OCI-LY7 (cell line): Measurements from ENCODE around the gene KLF13. TPM values are rescaled to one million over a fixed set of nuclear protein-coding genes. Genes with fewer than 3 reads are reported as not detected.

ENCODE experiments used
- BruUV-seq: library from RNA; stranded (reverse); fragments of 400-500 nt; replicated peaks from 2 replicates; lab custom pipeline; 2021; lab: Mats Ljungman, UMichigan
- CTCF ChIA-PET: fragments of 300-600 bp; sonication (Branson Sonifier 250); formaldehyde crosslinking; loops from one replicate; lab custom pipeline; 2022; ENCODE audit warnings: antibody characterized with exemption; ENCODE audit not compliant: unreplicated experiment; lab: Charles Lee
- POLR2A ChIA-PET: fragments of 300-600 bp; sonication (Branson Sonifier 250); formaldehyde crosslinking; loops from one replicate; lab custom pipeline; 2022; ENCODE audit warnings: antibody characterized with exemption; lab: Charles Lee
- DNase-seq: peaks from one replicate; pipeline ENCODE4 v3.0.0-alpha.2; 2015; ENCODE audit warnings: low spot score
- H2AFZ ChIP-seq: fragments of 200-600 bp; sonication (generic), shearing (Covaris generic); 2 replicates; pipeline ENCODE4 v1.6.1; 2014; ENCODE audit warnings: mild to moderate bottlenecking, antibody characterized with exemption, low read length, moderate library complexity
- H3K27ac ChIP-seq: fragments of 200-600 bp; sonication (generic); 2 replicates; pipeline ENCODE4 v1.5.1; 2014; ENCODE audit warnings: mixed run types, low read depth, mild to moderate bottlenecking, moderate library complexity, low read length, inconsistent platforms; ENCODE audit not compliant: poor library complexity, severe bottlenecking
- H3K36me3 ChIP-seq: fragments of 200-600 bp; sonication (generic); 2 replicates; pipeline ENCODE4 v1.6.1; 2014; ENCODE audit warnings: mild to moderate bottlenecking, antibody characterized with exemption, low read length, moderate library complexity, mixed read lengths; ENCODE audit not compliant: insufficient read depth
- H3K4me1 ChIP-seq: fragments of 200-600 bp; sonication (generic); 2 replicates; pipeline ENCODE4 v1.5.1; 2014; ENCODE audit warnings: mild to moderate bottlenecking, low read length; ENCODE audit not compliant: insufficient read depth, poor library complexity, severe bottlenecking
- H3K4me2 ChIP-seq: fragments of 200-600 bp; sonication (generic); 2 replicates; pipeline ENCODE4 v1.6.1; 2014; ENCODE audit warnings: mild to moderate bottlenecking, low read length
- H3K4me3 ChIP-seq: fragments of 200-600 bp; sonication (generic); 2 replicates; pipeline ENCODE4 v1.5.1; 2014; ENCODE audit warnings: mild to moderate bottlenecking, low read depth, low read length; ENCODE audit not compliant: poor library complexity, severe bottlenecking
- H3K79me2 ChIP-seq: fragments of 200-600 bp; sonication (generic); 2 replicates; pipeline ENCODE4 v1.6.1; 2016; ENCODE audit warnings: low read depth, mild to moderate bottlenecking, low read length, moderate library complexity, mixed read lengths; ENCODE audit not compliant: insufficient read depth
- H3K9me2 ChIP-seq: fragments of 200-600 bp; sonication (generic); 2 replicates; pipeline ENCODE4 v1.6.1; 2016; ENCODE audit warnings: mild to moderate bottlenecking, low read length, mixed read lengths; ENCODE audit not compliant: insufficient read depth
- H3K9me3 ChIP-seq: fragments of 200-600 bp; sonication (generic); 2 replicates; pipeline ENCODE4 v1.6.1; 2014; ENCODE audit warnings: mild to moderate bottlenecking, mixed run types, low read length, mixed read lengths
- H4K20me1 ChIP-seq: fragments of 200-600 bp; sonication (generic); 2 replicates; pipeline ENCODE4 v1.6.1; 2014; ENCODE audit warnings: mild to moderate bottlenecking, antibody characterized with exemption, low read length, moderate library complexity, mixed read lengths; ENCODE audit not compliant: insufficient read depth
- CTCF ChIP-seq: fragments of 200-600 bp; sonication (generic); conservative IDR thresholded peaks from 2 replicates; pipeline ENCODE4 v1.5.1; 2014; ENCODE audit warnings: mild to moderate bottlenecking, antibody characterized with exemption, low read length, moderate library complexity, mixed read lengths
- EZH2phosphoT487 ChIP-seq: fragments of 200-600 bp; sonication (generic); IDR thresholded peaks from 2 replicates; pipeline ENCODE4 v1.6.1; 2018; ENCODE audit warnings: low read depth, borderline replicate concordance, mild to moderate bottlenecking, mixed run types, antibody characterized with exemption, low read length, moderate library complexity, mixed read lengths
- intact Hi-C: fragments of 100-400 bp; cut with micrococcal nuclease; formaldehyde crosslinking; loops from one replicate; pipeline ENCODE4 v1.10.0; 2022; ENCODE audit not compliant: unreplicated experiment
- total RNA-seq, 2 experiments: library from RNA; depleted of rRNA in 1 of 2; stranded (reverse); fragments of >200 nt in 1 of 2; shearing (Covaris generic) in 1 of 2; gene quantifications; 2 replicates each; pipeline ENCODE4 v1.2.3, GENCODE V29; 2014 to 2022

The KLF13 gene
- total RNA-seq, 2 experiments from 2014 or later = 63.2 to 64.6 TPM

GRCh38 chr15:31309893-31310606 is 16.6 kb upstream of the KLF13 start:
- ChIA-PET CTCF (interaction anchor here (0.8 kb wide), 1 partner anchor 48 kb away, joined by 3 read pairs; no protein-coding TSS in a partner anchor), POLR2A (interaction anchor here (0.5 to 2.7 kb wide), 4 partner anchors 15 to 205 kb away, joined by 3 to 15 read pairs (median 4); no protein-coding TSS in a partner anchor)
- H3K9me3 ChIP-seq = peaks cover 6% of the 10 kb centered on the region; the same call in 1 of the 2 replicates
- no peaks in the 10 kb centered on the region for H3K36me3 ChIP-seq
- no peak overlapping the region for H3K27ac ChIP-seq
- no peak for DNase-seq
- peaks cover 56% of the 10 kb centered on the region for H3K4me1 ChIP-seq
- H4K20me1 ChIP-seq = no peaks in the 10 kb centered on the region
- no TSS peak for BruUV-seq
- H3K9me2 ChIP-seq = no peaks in the 10 kb centered on the region
- H3K79me2 ChIP-seq = no peaks in the 10 kb centered on the region
- no peak for TF ChIP-seq EZH2phosphoT487
- no peak for TF ChIP-seq CTCF
- H2AFZ ChIP-seq = 0 out of 2 replicates have a peak overlapping the region, but pooled peaks have one; percentile 12
- H3K4me3 ChIP-seq = no peak overlapping the region
- intact Hi-C loops = loop anchor here (2.0 kb wide), 1 partner anchor 125 kb away; no protein-coding TSS in a partner anchor
- H3K4me2 ChIP-seq = no peak overlapping the region

GRCh38 chr15:31311735-31312619 is 14.7 kb upstream of the KLF13 start:
- CTCF ChIA-PET = no interaction called here
- intact Hi-C loops = no loop called here

More at GRCh38 chr15:31311735-31312619, 14.7 kb upstream of the KLF13 start:
- Histone ChIP-seq H4K20me1 (no peaks in the 10 kb centered on the region), H3K4me3 (no peak overlapping the region), H3K9me3 (peaks cover 6% of the 10 kb centered on the region; the same call in 1 of the 2 replicates), H3K36me3 (no peaks in the 10 kb centered on the region), H3K9me2 (no peaks in the 10 kb centered on the region), H3K4me2 (no peak overlapping the region), H3K27ac (no peak overlapping the region), H3K79me2 (no peaks in the 10 kb centered on the region), H2AFZ (no peak overlapping the region), H3K4me1 (peaks cover 45% of the 10 kb centered on the region)
- TF ChIP-seq EZH2phosphoT487 (no peak), CTCF (no peak)
- POLR2A ChIA-PET = interaction anchor here (0.6 to 1.1 kb wide), 4 partner anchors 13 to 46 kb away, joined by 3 to 6 read pairs (median 4); no protein-coding TSS in a partner anchor
- BruUV-seq = no TSS peak
- no peak for DNase-seq
